ENCODE data around the gene KBTBD13.
"Not testable (repeated sequence)": the region's sequence is repeated elsewhere in the genome, so short reads cannot be mapped to it uniquely, and the experiment has no call there.

The KBTBD13 gene

DNA sequence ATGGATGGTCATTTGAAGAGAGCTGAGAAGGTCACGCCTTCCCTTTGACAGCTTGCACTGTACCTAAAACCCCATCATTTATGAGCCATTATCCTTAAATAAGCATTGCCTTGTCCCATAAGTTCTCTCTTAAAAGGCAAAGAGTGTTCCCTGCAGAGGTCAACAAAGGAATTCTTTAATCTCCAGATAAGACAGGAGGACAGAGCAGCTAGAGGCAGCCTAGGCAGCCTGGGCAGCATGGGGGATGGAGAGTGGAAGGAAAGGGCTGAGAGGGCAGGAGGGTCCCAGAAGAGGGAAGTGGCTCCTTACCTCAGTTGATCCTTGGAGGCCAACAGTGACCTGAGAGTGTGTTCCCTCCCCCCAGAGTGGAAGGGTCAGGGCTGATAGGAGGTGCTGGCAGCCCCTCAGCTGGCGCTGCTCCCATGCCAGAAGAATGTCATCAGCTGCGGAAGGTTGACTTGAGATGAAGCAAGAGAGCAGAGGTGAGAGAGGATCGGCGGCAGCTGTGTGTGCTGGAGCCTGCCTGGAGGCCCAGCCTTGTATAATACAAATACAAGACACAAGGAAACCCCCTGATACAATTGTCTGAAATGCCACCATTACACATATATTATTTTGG is 12.8 kb downstream of the KBTBD13 start:
- no peak for DNase-seq

DNA sequence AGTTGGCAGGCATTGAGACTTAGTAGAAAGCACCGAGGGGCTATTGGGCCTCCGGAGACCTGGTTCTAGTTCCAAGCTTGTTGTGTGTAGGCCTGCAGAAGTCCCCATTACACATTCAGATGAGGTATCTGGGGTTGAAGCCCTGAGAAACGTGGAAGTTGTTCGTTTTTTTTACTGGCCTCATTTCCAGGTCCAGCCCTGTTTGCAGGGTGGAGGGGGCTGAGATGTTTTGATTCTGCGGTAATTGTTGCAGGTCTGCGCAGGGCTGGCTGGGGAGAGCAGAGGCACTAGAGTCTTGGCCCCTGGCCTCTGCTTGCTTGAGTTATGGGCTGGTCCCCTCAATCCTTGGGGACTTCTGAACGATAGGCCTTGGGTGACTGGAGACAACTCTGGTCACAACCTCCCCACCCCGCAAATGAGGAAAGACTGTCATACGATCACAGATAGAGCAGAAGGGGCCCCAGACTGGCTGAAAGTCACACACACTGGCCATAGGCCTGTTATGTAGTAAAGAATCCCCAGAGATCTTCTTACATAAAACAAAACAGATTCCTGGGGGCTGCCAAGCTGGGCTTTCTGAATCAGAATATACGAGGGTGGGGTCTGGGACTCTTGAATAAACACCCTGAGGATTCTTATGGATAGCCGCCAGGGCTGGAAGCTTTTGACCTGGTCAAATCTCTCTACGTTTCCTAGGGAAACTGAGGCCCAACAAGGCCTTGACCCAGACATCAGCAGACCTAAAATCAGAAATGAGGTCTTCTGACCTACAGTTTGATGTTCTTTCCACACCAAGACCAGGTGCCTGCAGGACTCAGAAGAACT is 15.6 kb downstream of the KBTBD13 start:
- no peak for DNase-seq

DNA sequence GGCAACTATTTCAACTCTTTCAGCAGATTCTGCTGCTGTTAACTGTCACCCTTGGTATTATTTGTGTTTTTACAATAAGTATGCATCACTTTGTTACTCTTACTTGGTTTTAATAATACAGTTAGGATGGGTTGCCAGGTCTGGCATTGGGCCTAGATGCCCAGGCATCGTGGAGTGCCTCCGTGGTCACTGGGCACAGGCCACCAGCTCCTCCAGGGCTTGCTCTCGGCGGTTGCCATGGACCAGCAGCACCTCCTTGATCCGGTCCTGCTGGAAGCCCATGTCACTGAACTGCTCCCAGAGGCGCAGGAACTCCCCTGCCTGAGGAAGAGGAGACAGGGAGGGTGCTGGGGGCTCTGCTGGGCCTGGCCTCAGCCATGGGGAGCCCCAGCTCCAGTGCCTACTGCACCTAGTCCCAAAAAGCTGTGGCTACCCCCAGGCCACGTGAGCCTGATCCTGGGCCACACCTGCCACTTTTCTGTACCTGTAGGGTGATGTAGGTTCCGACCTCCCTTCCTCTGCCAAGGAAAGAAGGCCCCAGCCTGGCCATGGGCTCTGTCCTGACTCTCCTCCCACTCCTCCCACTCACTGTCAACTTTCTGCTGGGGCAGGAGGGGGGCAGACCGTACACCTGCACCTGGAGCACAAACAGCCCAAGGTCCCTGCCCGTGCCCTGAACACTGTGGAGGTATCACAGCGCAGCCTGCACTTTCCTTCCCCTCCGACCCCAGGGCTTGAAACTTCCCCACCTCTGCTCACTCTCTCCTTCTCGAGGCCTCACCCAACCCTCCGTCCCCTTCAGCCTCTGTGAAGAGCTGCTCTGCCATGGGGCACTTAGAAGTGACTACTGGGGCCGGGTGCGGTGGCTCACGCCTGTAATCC is 16.6 kb downstream of the KBTBD13 start:
- no peak for DNase-seq

DNA sequence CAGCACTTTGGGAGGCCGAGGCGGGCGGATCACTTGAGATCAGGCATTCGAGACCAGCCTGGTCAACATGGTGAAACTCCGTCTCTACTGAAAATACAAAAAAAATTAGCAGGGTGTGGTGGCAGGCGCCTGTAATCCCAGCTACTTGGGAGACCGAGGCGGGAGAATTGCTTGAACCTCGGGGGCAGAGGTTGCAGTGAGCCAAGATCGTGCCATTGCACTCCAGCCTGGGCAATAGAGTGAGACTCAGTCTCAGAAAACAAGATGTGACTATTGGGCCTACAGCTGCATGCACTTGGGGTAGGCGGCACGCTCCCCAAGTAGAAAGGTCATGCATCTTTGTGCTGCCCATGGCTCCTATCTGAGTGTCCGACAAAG is 17.2 kb downstream of the KBTBD13 start:
- not testable (repeated sequence) for DNase-seq

DNA sequence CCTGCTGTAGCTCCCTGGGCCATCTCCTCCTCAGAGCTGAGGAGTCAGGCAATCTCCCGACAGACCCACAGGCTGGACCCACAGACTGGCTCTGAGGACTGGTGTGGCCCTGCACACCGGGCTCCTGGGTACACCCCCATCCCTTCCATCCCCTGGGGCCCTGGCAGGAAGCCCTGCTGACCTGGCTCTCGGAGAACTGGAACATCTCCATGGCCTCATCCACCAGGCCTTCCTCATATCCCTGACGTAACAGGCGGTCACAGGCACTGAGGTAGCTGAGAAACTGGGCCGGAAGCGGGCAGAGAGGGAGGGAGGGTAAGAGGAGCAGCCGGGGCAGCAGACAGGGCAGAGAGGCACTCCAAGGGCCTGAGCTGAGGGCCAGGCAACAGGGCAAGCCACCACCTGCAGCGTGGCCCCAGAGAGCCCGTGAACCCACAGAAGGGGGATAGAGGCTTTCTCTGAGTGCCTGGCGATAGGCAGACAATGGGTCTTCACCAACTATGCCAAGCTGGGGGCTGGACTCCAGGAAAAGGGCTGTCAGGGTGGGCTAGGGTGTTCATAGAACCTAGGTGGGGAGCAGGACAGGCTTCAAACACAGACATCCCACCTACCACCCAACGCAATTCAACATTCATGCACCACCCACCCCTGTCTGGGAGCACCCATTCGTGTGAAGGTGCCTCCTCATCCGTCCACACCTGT is 17.9 kb downstream of the KBTBD13 start:
- no peak for DNase-seq

DNA sequence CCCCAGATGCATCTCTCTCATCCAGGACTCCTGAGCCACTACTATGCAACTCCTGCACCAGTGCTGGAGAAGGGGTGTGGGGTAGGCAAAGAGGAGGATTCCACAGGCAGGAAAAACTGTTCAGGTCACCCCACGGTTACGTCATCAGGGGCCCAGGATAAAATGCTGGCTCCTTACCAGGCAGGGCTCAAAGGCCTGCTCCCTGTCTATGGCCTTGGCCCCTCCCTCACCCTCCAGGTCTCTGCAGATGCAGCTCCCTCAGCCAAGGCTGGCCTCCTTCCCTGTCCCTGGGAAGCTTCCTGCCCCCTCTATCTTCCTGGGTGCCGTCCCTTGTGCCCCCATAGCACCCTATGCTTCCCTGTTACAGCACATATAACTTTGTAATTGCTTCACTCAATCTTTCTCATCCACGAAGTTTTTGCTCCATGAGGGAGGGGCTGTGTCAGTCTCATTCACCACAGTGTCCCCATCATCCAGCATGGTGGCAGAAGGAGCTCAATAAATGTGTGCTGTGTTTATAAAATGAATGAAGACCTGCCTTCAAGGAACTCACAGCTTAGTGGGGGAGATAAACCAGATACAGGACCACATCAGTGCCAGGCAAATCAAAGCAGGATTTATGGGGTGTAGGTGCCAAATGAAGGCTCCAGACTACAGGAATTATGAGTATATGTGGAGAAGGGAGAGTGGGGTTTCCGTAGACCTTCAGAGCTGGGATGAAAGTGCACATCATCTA is 18.6 kb downstream of the KBTBD13 start:
- DNase-seq, result no peak

DNA sequence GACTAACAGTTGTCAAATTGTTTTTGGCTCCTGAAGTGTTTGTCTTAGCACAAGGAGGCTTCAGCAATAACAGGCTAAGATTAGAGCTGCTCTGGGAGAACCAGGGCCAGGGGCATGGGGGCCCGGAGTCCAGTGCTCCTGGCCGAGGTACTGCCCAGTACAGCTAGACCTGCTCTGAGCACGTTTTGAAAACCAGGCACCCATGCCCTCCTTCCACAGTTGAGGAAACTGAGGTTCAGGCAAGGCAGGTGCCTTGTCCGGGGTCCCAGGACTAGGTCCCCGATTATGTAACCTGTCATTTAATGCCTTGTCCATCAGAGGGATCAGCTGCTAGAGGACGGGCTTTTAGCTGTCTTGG is 19.2 kb downstream of the KBTBD13 start:
- no peak for DNase-seq

DNA sequence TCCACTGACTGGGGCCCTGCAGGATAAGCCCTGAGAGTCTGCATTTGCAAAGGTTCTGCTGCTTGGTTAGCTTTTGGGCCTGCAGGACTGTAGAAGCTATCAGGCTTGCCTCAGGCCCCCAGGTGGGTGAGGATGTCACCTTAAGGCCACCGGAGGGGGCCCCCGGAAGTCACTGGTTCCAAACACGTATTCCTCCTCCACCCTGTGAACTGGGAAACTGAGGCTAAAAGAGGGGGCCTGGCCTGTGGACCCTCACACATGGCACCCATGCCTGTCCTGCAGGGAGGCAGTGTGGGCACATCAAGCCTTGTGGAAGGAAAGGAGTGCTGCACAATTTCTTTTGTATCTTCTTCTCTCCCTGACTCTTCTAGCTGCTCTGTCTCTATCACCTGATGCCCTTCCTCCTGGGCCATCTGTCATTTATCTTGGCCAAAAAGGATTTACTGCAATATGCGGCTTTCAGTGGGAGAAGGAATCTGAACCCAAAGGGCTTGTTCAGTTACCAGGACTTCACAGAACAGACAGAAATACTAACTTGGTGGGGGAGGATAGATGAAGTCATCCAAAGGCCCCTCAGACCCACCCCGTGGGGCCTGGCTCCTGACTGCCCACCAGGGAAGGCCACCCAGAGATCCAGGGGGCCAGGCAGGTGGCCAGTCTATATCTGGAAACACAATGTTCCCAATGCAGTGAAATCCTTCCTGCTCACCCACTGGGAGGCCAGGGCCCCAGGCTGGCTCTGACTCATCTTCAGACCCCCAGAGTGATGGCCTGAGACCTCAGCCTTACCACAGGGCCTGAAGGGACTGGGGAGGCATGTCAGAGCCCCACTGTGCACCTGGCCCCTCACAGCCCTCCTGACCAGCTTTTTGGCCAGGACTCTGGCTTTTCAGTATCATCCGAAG is 20.2 kb downstream of the KBTBD13 start:
- DNase-seq, result no peak

DNA sequence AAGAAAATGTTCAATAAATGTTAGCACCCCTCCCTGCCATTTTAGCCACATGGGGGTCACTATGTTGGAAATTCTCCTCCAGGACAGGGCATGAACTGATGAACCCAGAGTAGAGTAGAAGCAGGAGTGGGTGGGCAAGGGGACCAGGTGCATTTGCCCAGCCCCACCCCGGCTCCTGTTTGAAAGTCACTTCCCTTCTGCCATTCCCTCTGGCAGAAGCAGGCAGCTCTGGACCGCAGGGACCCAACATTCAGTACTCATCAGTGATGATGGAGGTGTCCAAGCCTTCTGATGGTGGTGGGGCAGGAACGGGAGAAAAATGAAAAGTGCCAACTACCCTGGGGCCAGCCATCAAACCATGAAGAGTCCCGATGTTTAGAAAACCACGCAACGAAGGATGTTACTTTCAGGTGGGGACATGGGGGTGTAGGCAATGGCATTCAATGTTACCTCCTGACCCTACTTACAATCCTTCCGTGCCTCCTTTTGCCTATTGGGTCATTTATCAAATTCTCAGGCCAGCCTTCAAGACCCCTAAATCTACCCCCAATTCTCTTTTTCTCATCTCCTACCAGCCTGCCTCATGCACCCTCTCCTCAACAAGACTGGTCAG is 21.2 kb downstream of the KBTBD13 start:
- DNase-seq, result no peak

DNA sequence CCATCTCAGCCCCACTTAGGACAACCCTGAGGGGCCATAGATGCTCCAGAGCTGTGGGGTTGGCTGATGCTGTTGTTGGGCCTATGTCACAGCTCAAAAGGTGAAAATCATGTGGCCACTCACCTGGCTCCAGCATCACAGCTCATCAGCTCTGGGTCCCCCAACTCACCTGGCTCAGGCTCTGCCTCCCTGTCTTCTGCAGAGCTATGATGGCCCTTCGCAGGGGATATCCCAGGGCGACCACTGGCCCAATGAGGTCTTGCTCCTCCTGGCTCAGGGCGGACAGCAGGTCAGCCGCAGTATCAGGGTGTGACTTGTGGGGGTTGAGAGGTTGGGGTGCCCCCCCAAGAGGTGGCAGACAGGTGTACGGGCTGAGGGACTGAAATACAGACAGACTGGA is 22.8 kb downstream of the KBTBD13 start:
- no peak for DNase-seq

DNA sequence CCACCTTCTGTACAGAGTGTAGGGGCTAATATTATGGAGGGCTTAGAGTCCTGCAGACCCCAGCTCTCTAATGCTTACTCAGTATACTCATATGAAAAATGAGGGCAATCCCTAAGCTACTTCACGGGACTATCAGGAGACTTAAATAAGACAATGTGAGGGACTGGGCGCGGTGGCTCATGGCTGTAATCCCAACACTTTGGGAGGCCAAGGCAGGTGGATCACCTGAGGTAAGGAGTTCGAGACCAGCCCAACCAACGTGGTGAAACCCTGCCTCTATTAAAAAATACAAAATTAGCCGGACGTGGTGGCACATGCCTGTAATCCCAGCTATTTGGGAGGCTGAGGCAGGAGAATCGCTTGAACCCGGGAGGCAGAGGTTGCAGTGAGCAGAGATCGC is 23.3 kb downstream of the KBTBD13 start:
- not testable (repeated sequence) for DNase-seq

DNA sequence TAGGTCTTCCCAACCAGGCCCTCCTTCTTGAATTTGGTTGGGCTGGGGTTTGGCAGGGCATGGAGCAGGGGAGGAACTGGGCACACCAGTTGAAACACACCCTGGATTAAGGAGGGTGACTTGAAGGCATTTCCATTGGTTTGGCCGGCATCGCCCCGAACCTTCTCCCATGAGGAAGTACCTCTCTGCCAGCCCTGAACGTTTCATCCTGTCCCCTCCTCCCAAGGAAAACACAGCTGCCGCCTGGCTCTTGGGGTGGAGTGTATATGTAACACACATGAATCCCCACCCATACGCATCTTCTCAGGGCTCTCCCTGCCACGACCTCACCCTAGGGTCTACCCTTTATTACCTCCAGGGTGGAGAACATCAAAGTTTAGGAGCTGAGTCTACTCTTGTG is 23.9 kb downstream of the KBTBD13 start:
- DNase-seq, result no peak

DNA sequence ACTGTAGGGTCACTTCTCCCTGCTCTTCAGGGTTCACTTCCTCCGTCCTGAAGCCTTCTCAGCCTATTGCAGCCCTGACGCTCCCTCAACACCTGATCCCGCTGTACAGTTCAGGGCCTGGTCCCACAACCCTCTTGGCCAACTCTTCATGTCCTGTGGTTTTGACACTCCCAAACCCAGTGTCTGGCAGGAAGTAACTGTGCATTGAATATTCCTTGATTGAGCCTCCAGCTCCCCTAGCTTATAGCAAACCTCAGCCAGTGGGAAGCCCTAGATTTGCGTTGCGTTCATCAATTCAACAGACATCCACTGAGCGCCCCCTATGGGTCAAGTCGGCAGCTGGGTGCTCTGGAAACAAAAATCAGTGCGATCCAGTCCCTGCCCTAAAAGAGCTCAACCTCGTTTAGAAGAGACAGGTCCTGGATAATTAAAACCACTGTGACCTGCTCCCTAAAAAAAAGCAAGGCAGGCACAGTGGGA is 24.9 kb downstream of the KBTBD13 start:
- DNase-seq, result peak; percentile 54

DNA sequence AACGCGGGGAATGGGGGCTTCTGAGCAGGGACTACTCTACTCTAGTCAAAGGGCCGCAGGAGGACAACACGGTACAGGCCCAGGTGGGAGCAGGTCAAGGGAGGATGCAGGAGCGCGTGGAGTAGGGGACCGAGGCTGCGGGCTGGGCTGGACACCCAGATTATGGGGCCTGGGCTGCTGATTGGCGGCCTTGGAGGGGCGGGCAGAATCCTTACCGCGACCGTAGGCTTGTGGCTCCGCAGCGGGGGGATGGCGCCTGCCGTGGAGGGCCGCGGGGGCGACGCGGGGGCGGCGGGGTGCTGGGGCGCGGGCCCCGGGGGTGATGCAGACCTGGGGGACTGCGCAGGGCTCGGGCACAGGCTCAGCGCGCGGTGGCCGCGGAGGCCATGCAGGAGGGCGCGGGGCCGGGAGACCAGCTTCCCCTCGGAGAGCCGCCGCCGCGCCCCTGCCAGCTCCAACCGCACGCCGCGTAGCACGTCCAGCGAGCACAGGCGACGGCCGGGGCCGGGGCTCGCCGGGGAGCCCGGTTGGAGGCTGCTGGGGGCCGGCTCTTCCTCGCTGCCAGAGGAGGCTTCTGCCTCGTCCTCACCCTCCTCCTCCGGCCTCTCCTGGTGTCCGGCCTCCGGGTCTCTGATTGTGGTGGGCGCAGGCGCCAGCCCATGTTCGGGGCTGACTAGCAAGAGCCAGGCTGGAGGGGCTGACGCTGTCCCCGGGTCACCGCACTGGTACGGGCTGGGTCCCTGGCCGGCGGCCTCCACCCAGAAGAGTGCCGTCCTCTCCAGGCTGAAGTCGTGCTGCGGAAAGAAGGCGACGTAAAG is 25.6 kb downstream of the KBTBD13 start:
- no peak for DNase-seq

DNA sequence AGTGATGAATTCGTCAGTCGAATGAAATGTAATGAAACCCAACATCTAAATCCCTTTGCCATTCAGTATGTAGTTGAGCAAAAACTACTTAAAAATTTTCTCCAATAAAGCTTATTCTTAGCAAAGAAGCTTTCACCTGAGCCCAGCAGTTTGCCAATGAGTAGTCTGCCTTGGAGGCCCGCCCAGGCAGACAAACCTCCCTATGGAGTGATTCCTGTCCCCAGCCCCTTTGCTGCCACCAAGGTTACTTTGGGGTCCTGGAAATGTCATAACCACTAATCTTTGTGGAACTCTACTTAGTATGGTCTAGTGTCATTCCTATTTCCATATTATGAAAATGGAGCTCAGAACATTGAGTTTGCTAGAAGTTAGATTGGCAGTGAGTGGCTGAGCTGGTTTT is 26.4 kb downstream of the KBTBD13 start:
- no peak for DNase-seq

DNA sequence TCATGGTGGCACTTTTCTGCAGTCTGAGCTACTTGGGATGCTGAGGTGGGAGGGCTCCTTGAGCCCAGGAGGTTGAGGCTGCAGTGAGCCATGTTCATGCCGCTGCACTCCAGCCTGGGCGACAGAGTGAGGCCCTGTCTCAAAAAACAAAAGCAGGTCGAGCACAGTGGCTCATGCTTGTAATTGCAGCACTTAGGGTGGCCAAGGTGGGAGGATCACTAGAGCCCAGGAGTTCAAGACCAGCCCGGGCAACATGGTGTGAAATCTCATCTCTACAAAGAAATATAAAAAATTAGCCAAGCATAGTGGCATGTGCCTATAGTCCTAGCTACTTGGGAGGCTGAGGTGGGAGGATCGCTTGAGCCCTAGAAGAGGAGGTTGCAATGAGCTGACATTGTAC is 28.5 kb downstream of the KBTBD13 start:
- DNase-seq, result no peak

DNA sequence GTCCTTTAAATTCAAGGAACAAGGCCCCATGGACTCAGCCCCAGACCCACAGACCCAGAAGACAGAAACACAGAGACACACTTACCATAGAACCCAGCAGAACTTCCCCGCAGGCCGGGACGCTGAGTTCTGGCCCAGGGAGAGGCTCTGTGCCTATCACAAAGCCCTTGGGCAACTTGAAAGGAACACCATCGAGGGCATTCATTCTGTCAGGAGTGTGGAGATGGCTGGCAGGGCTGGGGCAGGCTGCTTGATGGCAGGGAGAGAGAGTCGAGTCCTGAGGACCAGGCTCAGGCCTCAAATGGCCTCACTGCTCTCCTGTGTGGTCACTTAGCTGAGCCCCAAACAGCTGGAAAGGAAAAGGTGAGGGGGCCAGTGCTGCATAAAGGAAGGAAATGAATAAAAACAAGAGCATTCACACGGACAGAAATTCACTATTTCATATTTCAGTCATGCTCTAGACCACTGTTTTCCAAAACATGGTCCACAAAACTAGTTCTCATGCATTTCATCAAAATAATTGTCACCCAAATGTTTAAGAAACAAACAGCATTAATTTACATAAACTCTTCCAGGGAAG is 29.6 kb downstream of the KBTBD13 start:
- no peak for DNase-seq

DNA sequence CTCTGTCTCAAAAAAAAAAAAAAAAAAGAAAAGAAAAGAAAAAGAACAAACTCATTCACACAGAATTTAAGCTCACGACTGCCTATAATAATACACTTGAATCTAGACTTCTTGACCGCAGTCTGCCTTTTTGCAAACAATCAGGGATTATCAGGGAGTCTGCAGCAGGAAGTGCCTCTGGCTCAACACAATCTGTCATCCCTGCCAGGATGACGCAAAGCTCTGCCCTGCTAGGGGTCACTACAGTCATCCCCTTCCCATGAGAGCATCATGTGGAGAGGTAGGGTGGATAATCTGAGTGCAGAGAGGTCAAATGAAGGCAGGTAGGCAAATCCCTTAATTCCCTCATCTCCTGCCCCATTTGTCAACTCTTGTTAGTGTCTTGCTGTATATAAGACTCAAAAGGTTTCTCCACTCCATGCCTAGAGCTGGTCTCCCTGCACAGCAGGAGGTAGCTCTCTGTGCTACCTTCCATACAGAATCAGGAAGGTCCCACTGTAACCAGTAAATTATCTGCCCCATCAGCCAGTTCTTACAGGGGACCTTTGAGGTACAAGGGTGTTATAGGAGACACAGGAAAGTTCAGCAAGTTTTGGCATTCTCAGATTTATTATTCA is 34.2 kb downstream of the KBTBD13 start:
- DNase-seq, result no peak

DNA sequence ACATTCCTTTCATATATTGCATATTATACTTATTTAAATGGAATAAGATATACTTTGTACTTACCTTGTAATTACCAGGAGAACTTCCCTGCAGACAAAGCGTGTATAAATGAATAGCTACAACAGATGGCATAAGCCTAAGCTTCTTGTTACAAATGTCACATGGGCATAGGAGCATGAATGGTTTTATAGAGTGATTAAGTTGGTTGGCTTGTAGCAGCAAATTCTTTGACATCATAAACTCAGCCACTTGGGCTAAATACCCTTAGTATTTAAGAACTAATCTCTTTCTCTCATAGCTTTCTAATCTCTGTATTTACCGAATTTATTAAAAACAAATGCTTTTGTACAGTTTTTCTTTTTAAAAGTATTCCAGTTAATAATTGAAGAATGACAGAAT is 38.5 kb downstream of the KBTBD13 start, which contains the start of gene UBAP1L:
Gene UBAP1L (minus strand): TSS at position 115 of the 400 bp plus-strand sequence. CDS start 8,985 bp downstream, outside the sequence.
- DNase-seq, result no peak

Data from CD4-positive, alpha-beta T cell treated with Interleukin-10 for 1 hour (primary cell).